ENCODE data around the gene TRIB2. TPM values are rescaled to one million over a fixed set of nuclear protein-coding genes. Genes with fewer than 3 reads are reported as not detected.

The TRIB2 gene
- total and polyA plus RNA-seq, 2 donors (not counting 3 experiments of a cell fraction or from before 2014, with no cell fraction given): 15.8 to 20.5 TPM

DNA sequence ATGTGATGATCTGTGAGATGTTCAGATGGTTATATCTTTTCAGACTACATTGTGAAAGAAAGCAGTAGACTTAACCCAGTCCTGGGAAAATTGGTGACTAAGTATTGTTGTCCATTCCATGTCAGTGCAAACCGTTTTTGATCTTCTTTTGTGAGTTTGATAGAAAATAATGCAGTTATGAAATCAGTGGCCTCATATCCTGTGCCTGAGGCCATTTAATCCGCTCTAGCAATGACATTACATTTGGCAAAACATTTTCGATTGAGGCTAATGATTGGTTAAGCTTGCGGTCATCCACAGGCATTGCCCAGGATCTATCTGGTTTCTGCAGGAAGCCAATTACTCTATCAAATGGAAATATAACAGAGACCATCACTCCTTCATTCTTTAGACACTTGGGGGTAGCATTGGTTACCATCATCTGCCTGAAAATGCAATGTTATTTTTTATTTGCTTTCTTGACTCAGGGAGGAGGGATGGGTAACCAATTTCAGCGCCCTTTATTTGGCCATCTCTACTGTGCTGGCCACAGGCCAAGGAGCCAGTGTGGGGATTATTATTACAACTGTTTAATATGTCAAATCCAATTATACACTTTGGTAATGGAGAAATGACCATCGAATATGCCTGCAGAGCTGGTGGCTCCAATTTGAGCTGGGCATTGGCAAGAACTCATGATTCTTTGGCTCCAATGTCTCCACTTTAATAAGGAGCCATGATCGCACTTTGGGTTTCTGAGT, 33.6 kb downstream of the TRIB2 start:
- POLR2A ChIA-PET: no interaction called here
- TF ChIP-seq GATA2 (IDR thresholded peaks at IDR 0.05; ENCODE audit: insufficient read depth, insufficient read length, low read depth, low read length) (no peak), JUN (IDR thresholded peaks at IDR 0.05; ENCODE audit: borderline replicate concordance, insufficient read depth, insufficient read length, low read depth) (no peak)

DNA sequence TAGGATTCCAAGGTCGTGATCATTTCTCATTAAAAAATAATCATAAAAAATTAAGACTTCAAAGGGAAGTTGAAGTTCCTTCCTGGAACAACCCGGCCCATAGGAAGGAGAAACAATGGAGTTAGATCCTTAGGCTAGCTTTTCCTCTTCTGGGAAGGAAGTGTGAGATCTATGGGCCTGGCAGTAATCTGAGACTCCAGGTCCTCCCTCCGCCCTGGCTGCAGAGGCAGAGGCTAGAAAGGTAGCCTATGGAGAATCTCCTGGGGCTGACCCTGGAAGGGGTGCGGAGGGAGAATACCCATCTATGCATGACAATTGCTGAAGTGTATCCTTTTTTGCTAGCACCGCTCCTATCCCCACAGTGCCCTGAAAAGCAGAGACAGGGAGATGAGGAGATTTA, 37.9 kb downstream of the TRIB2 start:
- dilution Hi-C loops (cut with MboI; ENCODE audit: extremely low pct_ligation_motif_present, low sequenced_read_pairs) (no loop called here), intact Hi-C loops (cut with micrococcal nuclease) (no loop called here)
- H3K9ac ChIP-seq (replicated peaks; ENCODE audit: extremely low read depth, insufficient read depth, low read length): no peak overlapping the region
- H4K20me1 ChIP-seq (replicated peaks; ENCODE audit: control insufficient read depth, extremely low read depth, insufficient read depth, low read length): no peaks in the 10 kb centered on the region
- H2AFZ ChIP-seq (ENCODE audit: low read depth, low read length): no peak overlapping the region
- H3K9me3 ChIP-seq (replicated peaks; ENCODE audit: control insufficient read depth, insufficient read depth, low read length): no peaks in the 10 kb centered on the region
- DNase-seq (ENCODE audit: low read depth, low spot score) (no peak), FAIRE-seq (no peak)
- no peaks in the 10 kb centered on the region for H3K36me3 ChIP-seq (ENCODE audit: control insufficient read depth in 2 of 2, extremely low read depth in 1 of 2, insufficient read depth in 2 of 2, low read length in 2 of 2)
- no peak overlapping the region for H3K4me2 ChIP-seq (ENCODE audit: insufficient read depth, low read length)
- no TSS peak for BruUV-seq (replicated peaks)
- POLR2A ChIA-PET: no interaction called here
- no peaks in the 10 kb centered on the region for H3K27me3 ChIP-seq (ENCODE audit: control insufficient read depth in 2 of 2, insufficient read depth in 2 of 2, low read length in 2 of 2)
- H3K79me2 ChIP-seq (ENCODE audit: control insufficient read depth, insufficient read depth, low read length): no peaks in the 10 kb centered on the region
- H3K4me1 ChIP-seq (ENCODE audit: control insufficient read depth, extremely low read depth, insufficient read depth, low read length): no peaks in the 10 kb centered on the region
- H3K4me3 ChIP-seq (replicated peaks in 1 of 3; ENCODE audit: insufficient read depth in 1 of 3, low read depth in 1 of 3, low read length in 3 of 3): no peak overlapping the region
- CTCF ChIA-PET: interaction anchor here (0.8 to 2.6 kb wide), 4 partner anchors 9 to 891 kb away, joined by 3 to 8 read pairs (median 4); no protein-coding TSS in a partner anchor
- no peak overlapping the region for H3K27ac ChIP-seq (ENCODE audit: insufficient read depth, low read depth, low read length)
- no peak for TF ChIP-seq GATA2 (IDR thresholded peaks at IDR 0.05; ENCODE audit: insufficient read depth, insufficient read length, low read depth, low read length)
- TF ChIP-seq MAX (IDR thresholded peaks at IDR 0.05; ENCODE audit: insufficient read depth, insufficient read length): no peak
- no peak for TF ChIP-seq FOS (IDR thresholded peaks at IDR 0.05; ENCODE audit: borderline replicate concordance, insufficient read depth, low read length)
- no peak for TF ChIP-seq EZH2 (IDR thresholded peaks at IDR 0.05; ENCODE audit: borderline replicate concordance, low read depth, low read length, severe bottlenecking)
- no peak for TF ChIP-seq POLR2A (IDR thresholded peaks at IDR 0.05; ENCODE audit: low read depth, low read length)
- TF ChIP-seq POLR2AphosphoS5 (IDR thresholded peaks at IDR 0.05; ENCODE audit: insufficient read depth, low read depth, low read length): no peak
- no peak for TF ChIP-seq JUN (IDR thresholded peaks at IDR 0.05; ENCODE audit: borderline replicate concordance, insufficient read depth, insufficient read length, low read depth)
- TF ChIP-seq CTCF (IDR thresholded peaks at IDR 0.05; ENCODE audit: extremely low read depth in 1 of 2, insufficient read depth in 1 of 2, low read depth in 1 of 2, low read length in 2 of 2): no peak
- TF ChIP-seq MYC (IDR thresholded peaks at IDR 0.05; ENCODE audit: low read depth, low read length): no peak
- H3K9me1 ChIP-seq (replicated peaks; ENCODE audit: control insufficient read depth, extremely low read depth, insufficient read depth, low read length): no peaks in the 10 kb centered on the region

More for the DNA sequence above, 33.6 kb downstream of the TRIB2 start:
- Histone ChIP-seq H3K4me1 (ENCODE audit: control insufficient read depth, extremely low read depth, insufficient read depth, low read length) (no peaks in the 10 kb centered on the region), H3K36me3 (ENCODE audit: control insufficient read depth in 2 of 2, extremely low read depth in 1 of 2, insufficient read depth in 2 of 2, low read length in 2 of 2) (no peaks in the 10 kb centered on the region), H3K9ac (replicated peaks; ENCODE audit: extremely low read depth, insufficient read depth, low read length) (no peak overlapping the region), H3K4me2 (ENCODE audit: insufficient read depth, low read length) (no peak overlapping the region), H3K9me3 (replicated peaks; ENCODE audit: control insufficient read depth, insufficient read depth, low read length) (no peaks in the 10 kb centered on the region), H2AFZ (ENCODE audit: low read depth, low read length) (no peak overlapping the region), H3K79me2 (ENCODE audit: control insufficient read depth, insufficient read depth, low read length) (no peaks in the 10 kb centered on the region), H3K4me3 (replicated peaks in 1 of 3; ENCODE audit: insufficient read depth in 1 of 3, low read depth in 1 of 3, low read length in 3 of 3) (no peak overlapping the region), H4K20me1 (replicated peaks; ENCODE audit: control insufficient read depth, extremely low read depth, insufficient read depth, low read length) (no peaks in the 10 kb centered on the region), H3K9me1 (replicated peaks; ENCODE audit: control insufficient read depth, extremely low read depth, insufficient read depth, low read length) (no peaks in the 10 kb centered on the region), H3K27me3 (ENCODE audit: control insufficient read depth in 2 of 2, insufficient read depth in 2 of 2, low read length in 2 of 2) (no peaks in the 10 kb centered on the region), H3K27ac (ENCODE audit: insufficient read depth, low read depth, low read length) (no peak overlapping the region)
- DNase-seq (ENCODE audit: low read depth, low spot score) (no peak), FAIRE-seq (no peak)
- no TSS peak for BruUV-seq (replicated peaks)
- intact Hi-C loops (cut with micrococcal nuclease): no loop called here
- dilution Hi-C loops (cut with MboI; ENCODE audit: extremely low pct_ligation_motif_present, low sequenced_read_pairs): no loop called here
- CTCF ChIA-PET: interaction anchor here (1.4 kb wide), 1 partner anchor 180 kb away, joined by 3 read pairs; no protein-coding TSS in a partner anchor
